ENCODE data around the gene KCNK1. TPM values are rescaled to one million over a fixed set of nuclear protein-coding genes. Genes with fewer than 3 reads are reported as not detected.

The KCNK1 gene
- polyA plus RNA-seq, 1 donor from 2014 or later: 1.8 TPM

DNA sequence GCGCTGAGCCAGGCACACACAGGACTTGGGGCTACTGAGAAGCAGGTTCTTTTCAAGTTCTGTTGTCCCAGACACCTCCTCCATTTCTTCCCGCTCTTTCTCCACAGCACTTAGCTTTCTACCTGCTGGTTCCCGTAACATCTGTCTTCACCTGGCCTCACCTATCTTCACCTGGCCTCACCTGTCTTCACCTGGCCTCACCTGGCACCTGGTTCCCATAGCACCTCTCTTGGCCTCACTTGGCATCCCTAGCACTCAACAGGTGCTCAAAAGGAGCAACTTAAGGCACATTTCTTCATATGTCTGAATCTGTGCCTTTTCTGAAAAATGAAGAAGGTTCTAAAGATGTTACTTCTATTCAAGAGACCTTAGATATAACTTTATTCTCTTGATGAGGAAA is 10.4 kb downstream of the KCNK1 start:
- no peaks in the 10 kb centered on the region for H3K9me3 ChIP-seq (ENCODE audit: low read length)
- H3K4me2 ChIP-seq (ENCODE audit: low read length): no peak overlapping the region
- TF ChIP-seq, protein P1, sequence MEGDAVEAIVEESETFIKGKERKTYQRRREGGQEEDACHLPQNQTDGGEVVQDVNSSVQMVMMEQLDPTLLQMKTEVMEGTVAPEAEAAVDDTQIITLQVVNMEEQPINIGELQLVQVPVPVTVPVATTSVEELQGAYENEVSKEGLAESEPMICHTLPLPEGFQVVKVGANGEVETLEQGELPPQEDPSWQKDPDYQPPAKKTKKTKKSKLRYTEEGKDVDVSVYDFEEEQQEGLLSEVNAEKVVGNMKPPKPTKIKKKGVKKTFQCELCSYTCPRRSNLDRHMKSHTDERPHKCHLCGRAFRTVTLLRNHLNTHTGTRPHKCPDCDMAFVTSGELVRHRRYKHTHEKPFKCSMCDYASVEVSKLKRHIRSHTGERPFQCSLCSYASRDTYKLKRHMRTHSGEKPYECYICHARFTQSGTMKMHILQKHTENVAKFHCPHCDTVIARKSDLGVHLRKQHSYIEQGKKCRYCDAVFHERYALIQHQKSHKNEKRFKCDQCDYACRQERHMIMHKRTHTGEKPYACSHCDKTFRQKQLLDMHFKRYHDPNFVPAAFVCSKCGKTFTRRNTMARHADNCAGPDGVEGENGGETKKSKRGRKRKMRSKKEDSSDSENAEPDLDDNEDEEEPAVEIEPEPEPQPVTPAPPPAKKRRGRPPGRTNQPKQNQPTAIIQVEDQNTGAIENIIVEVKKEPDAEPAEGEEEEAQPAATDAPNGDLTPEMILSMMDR (IDR thresholded peaks at IDR 0.05; ENCODE audit: poor library complexity, severe bottlenecking): no peak
- TF ChIP-seq POLR2AphosphoS5 (IDR thresholded peaks at IDR 0.05): no peak
- TF ChIP-seq TAF1 (IDR thresholded peaks at IDR 0.05; ENCODE audit: low read depth): no peak
- TF ChIP-seq, protein P2, sequence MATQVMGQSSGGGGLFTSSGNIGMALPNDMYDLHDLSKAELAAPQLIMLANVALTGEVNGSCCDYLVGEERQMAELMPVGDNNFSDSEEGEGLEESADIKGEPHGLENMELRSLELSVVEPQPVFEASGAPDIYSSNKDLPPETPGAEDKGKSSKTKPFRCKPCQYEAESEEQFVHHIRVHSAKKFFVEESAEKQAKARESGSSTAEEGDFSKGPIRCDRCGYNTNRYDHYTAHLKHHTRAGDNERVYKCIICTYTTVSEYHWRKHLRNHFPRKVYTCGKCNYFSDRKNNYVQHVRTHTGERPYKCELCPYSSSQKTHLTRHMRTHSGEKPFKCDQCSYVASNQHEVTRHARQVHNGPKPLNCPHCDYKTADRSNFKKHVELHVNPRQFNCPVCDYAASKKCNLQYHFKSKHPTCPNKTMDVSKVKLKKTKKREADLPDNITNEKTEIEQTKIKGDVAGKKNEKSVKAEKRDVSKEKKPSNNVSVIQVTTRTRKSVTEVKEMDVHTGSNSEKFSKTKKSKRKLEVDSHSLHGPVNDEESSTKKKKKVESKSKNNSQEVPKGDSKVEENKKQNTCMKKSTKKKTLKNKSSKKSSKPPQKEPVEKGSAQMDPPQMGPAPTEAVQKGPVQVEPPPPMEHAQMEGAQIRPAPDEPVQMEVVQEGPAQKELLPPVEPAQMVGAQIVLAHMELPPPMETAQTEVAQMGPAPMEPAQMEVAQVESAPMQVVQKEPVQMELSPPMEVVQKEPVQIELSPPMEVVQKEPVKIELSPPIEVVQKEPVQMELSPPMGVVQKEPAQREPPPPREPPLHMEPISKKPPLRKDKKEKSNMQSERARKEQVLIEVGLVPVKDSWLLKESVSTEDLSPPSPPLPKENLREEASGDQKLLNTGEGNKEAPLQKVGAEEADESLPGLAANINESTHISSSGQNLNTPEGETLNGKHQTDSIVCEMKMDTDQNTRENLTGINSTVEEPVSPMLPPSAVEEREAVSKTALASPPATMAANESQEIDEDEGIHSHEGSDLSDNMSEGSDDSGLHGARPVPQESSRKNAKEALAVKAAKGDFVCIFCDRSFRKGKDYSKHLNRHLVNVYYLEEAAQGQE (IDR thresholded peaks at IDR 0.05; ENCODE audit: borderline replicate concordance): no peak
- no peak for TF ChIP-seq SMC3 (conservative IDR thresholded peaks at IDR 0.05; ENCODE audit: poor library complexity)
- no peak for TF ChIP-seq EP300 (conservative IDR thresholded peaks at IDR 0.05; ENCODE audit: poor library complexity, severe bottlenecking)
- TF ChIP-seq EZH2 (IDR thresholded peaks at IDR 0.05; ENCODE audit: borderline replicate concordance, insufficient read depth, low read length, poor library complexity, severe bottlenecking): no peak
- no peak for TF ChIP-seq MXI1 (conservative IDR thresholded peaks at IDR 0.05; ENCODE audit: poor library complexity, severe bottlenecking)
- TF ChIP-seq RAD21 (conservative IDR thresholded peaks at IDR 0.05): no peak
- H3K27me3 ChIP-seq (ENCODE audit: insufficient read depth, low read depth, low read length): no peaks in the 10 kb centered on the region
- H3K9ac ChIP-seq (ENCODE audit: low read length): no peak overlapping the region
- no peaks in the 10 kb centered on the region for H3K36me3 ChIP-seq (ENCODE audit: insufficient read depth, low read length)
- H3F3A ChIP-seq (ENCODE audit: insufficient read depth, low read length, poor library complexity, severe bottlenecking): no peaks in the 10 kb centered on the region
- H4K20me1 ChIP-seq (ENCODE audit: insufficient read depth): no peaks in the 10 kb centered on the region
- no peaks in the 10 kb centered on the region for H3K9me2 ChIP-seq (ENCODE audit: insufficient read depth, low read length)
- H3K27ac ChIP-seq (ENCODE audit: low read length): no peak overlapping the region
- no peak overlapping the region for H2AFZ ChIP-seq (ENCODE audit: low read depth, low read length)
- no peaks in the 10 kb centered on the region for H3K79me2 ChIP-seq (replicated peaks; ENCODE audit: insufficient read depth, low read length)
- H3K4me3 ChIP-seq (ENCODE audit: low read length): no peak overlapping the region

DNA sequence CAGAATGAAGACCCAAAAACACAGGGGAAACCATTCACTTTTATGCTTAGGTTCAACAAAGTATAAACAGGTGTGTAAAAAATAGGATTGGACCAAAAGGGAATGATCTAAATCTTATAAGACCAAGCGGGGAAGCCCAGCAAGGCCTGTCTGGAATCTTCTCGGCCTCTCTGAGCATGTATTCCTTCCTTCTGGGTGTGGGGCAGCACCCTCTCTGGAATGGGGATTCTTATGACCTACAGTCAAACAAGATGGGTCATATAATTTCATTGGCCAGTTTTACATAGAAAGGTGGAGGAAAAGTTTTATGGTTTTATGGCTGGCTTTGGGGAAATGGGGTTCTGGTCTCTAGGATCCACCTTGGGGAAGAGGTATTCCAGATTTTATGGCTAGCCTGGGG is 11.2 kb downstream of the KCNK1 start:
- Histone ChIP-seq H2AFZ (ENCODE audit: low read depth, low read length) (no peak overlapping the region), H4K20me1 (ENCODE audit: insufficient read depth) (no peaks in the 10 kb centered on the region), H3K4me2 (ENCODE audit: low read length) (no peak overlapping the region), H3K4me3 (ENCODE audit: low read length) (no peak overlapping the region), H3F3A (ENCODE audit: insufficient read depth, low read length, poor library complexity, severe bottlenecking) (no peaks in the 10 kb centered on the region), H3K9me2 (ENCODE audit: insufficient read depth, low read length) (no peaks in the 10 kb centered on the region), H3K9ac (ENCODE audit: low read length) (no peak overlapping the region), H3K9me3 (ENCODE audit: low read length) (no peaks in the 10 kb centered on the region), H3K36me3 (ENCODE audit: insufficient read depth, low read length) (no peaks in the 10 kb centered on the region), H3K27me3 (ENCODE audit: insufficient read depth, low read depth, low read length) (no peaks in the 10 kb centered on the region), H3K27ac (ENCODE audit: low read length) (no peak overlapping the region), H3K79me2 (replicated peaks; ENCODE audit: insufficient read depth, low read length) (no peaks in the 10 kb centered on the region)
- TF ChIP-seq POLR2AphosphoS5 (IDR thresholded peaks at IDR 0.05): no peak
- TF ChIP-seq RAD21 (conservative IDR thresholded peaks at IDR 0.05): no peak
- TF ChIP-seq MXI1 (conservative IDR thresholded peaks at IDR 0.05; ENCODE audit: poor library complexity, severe bottlenecking): no peak
- TF ChIP-seq, protein P1 (IDR thresholded peaks at IDR 0.05; ENCODE audit: poor library complexity, severe bottlenecking): no peak
- TF ChIP-seq TAF1 (IDR thresholded peaks at IDR 0.05; ENCODE audit: low read depth): no peak
- TF ChIP-seq SMC3 (conservative IDR thresholded peaks at IDR 0.05; ENCODE audit: poor library complexity): no peak
- TF ChIP-seq EZH2 (IDR thresholded peaks at IDR 0.05; ENCODE audit: borderline replicate concordance, insufficient read depth, low read length, poor library complexity, severe bottlenecking): no peak
- TF ChIP-seq, protein P2 (IDR thresholded peaks at IDR 0.05; ENCODE audit: borderline replicate concordance): no peak
- no peak for TF ChIP-seq EP300 (conservative IDR thresholded peaks at IDR 0.05; ENCODE audit: poor library complexity, severe bottlenecking)
